Measurements from ENCODE around the gene CCNG2.

CCNG2 gene

DNA sequence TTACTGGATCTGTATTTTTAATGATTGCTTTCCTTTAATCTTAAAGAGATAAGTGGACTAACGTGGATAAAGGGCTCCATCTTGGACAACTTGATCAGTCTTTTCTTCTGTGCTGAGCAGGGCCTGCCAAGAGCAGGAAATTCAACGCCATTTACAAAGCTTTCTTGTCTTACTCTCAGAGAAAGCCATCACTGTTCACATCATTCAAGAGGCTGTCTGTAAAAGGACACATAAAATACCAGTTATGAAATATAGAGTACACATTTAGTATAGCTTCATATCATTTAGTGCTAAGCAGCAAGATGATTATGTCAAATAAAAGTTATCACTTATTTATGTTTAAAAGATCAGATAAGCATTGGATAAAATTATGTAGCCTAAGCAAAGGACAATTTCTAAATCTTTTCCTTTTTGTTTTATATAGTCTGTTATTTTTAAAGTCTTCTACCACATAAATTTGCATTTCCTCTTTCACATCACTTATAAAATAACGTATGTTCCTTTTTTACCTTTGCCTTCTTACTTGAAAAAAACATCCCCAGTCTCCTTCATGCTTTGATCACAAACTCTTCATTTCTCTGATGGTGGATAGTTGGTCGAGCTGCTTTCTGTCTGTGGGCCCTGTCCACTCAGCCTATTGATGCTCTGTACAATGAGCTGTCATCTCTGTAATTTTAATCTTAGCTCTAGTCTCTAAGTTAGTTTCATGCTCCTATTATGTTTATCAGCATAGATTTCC, 2.1 kb upstream of the CCNG2 start:
- TF ChIP-seq MYC (IDR thresholded peaks at IDR 0.05; ENCODE audit: low read depth, low read length) (no peak), POLR2A (IDR thresholded peaks at IDR 0.05; ENCODE audit: extremely low read depth, insufficient read length) (no peak), CTCF (IDR thresholded peaks at IDR 0.05; ENCODE audit: low read depth, low read length) (no peak)
- TF ChIP-seq, protein P1, sequence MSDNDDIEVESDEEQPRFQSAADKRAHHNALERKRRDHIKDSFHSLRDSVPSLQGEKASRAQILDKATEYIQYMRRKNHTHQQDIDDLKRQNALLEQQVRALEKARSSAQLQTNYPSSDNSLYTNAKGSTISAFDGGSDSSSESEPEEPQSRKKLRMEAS (IDR thresholded peaks at IDR 0.05; ENCODE audit: low read depth, low read length), result no peak
- H3K4me3 ChIP-seq (ENCODE audit: low read depth, low read length), result no peak overlapping the region
- no peak for DNase-seq (ENCODE audit: low read depth)

DNA sequence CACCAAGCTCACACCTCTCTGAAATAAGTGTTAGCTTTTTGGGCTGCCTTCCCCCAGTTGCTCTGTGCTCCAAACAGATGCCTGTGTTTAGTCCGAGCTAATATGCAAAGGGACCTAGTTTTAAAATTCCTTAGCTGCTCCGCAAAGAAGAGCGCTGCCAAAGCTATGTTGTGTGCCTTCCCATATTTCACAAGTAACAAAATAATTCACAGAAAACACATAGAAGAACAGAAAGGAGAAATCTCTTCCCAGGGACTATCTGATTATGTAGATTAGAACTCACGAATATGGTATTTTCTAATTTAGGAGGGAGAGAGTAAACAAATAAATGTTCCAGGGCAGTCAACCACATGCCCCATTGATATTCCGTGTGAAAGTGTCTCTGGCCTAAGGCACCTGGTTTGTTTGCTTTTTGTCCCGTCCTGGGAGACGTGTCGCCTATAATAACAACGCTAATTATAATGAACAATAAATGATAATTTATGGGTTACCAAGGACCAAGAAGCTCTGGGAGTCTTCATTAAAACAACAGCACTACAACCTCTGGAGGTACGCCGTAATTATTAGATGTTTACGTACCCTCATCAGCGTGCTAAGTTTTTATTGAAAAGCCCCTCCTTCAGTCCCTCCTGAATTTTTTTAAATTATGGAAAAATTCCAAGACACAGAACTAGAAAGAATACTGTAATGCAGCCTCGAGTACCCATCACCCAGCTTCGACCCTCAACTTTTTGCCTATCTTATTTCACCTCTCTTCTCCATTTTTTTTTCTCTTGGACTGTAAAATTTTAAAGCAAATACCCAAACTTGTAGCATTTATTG, 1.2 kb upstream of the CCNG2 start:
- TF ChIP-seq, protein P1 (IDR thresholded peaks at IDR 0.05; ENCODE audit: low read depth, low read length), result no peak
- TF ChIP-seq MYC (IDR thresholded peaks at IDR 0.05; ENCODE audit: low read depth, low read length), result no peak
- TF ChIP-seq POLR2A (IDR thresholded peaks at IDR 0.05; ENCODE audit: extremely low read depth, insufficient read length), result no peak
- TF ChIP-seq CTCF (IDR thresholded peaks at IDR 0.05; ENCODE audit: low read depth, low read length), result no peak
- peak overlapping the region; percentile 63 for H3K4me3 ChIP-seq (ENCODE audit: low read depth, low read length)
- DNase-seq (ENCODE audit: low read depth), result no peak

DNA sequence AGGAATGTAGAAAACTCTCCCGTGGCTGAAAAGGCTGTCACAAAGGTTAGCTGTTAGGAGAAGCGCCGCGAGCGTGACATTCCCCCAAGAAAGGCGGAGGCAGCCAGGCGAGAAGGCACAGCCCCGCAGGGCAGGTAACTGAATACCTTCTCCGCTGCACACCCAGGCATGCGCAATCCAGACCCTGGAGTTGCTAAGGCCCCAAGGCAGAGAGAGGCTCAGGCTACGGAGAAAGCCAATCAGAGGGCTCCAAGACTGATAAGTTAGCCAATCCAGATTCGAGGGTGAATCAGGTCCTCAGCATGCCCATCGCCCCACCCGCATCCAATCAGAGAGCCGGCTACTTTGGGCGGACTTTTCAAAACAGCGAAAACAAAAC, 485 bp upstream of the CCNG2 start:
- TF ChIP-seq, protein P1 (IDR thresholded peaks at IDR 0.05; ENCODE audit: low read depth, low read length), result no peak; the same call in 1 of the 2 replicates
- peak; percentile 52 for TF ChIP-seq POLR2A (IDR thresholded peaks at IDR 0.05; ENCODE audit: extremely low read depth, insufficient read length)
- no peak for TF ChIP-seq MYC (IDR thresholded peaks at IDR 0.05; ENCODE audit: low read depth, low read length)
- no peak for TF ChIP-seq CTCF (IDR thresholded peaks at IDR 0.05; ENCODE audit: low read depth, low read length)
- DNase-seq (ENCODE audit: low read depth), result peak; percentile 98

GRCh38 chr4:77157859-77158486, 966 bp downstream of the CCNG2 start:
- H3K4me3 ChIP-seq (ENCODE audit: low read depth, low read length), result peak overlapping the region; percentile 63
- peak; percentile 93 for DNase-seq (ENCODE audit: low read depth)
- TF ChIP-seq CTCF (IDR thresholded peaks at IDR 0.05; ENCODE audit: low read depth, low read length) (no peak), POLR2A (IDR thresholded peaks at IDR 0.05; ENCODE audit: extremely low read depth, insufficient read length) (no peak), MYC (IDR thresholded peaks at IDR 0.05; ENCODE audit: low read depth, low read length) (peak; percentile 44; the same call in 1 of the 2 replicates)
- TF ChIP-seq, protein P1 (IDR thresholded peaks at IDR 0.05; ENCODE audit: low read depth, low read length), result no peak; the same call in 1 of the 2 replicates

More for the DNA sequence above, 485 bp upstream of the CCNG2 start:
- peak overlapping the region; percentile 63 for H3K4me3 ChIP-seq (ENCODE audit: low read depth, low read length)

DNA sequence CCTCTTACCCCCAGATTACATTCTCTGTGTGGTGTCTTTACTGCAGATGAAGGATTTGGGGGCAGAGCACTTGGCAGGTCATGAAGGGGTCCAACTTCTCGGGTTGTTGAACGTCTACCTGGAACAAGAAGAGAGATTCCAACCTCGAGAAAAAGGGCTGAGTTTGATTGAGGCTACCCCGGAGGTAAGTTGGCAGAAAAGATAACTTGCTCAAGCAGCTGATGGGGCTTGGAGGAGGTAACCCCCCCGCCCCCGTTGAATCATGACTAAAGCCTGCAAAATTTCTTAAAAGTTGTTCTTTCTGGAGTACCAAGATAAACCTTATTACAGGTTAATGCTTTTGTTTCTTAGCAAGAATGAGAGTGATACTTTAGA, 1.5 kb downstream of the CCNG2 start:
- TF ChIP-seq, protein P1 (IDR thresholded peaks at IDR 0.05; ENCODE audit: low read depth, low read length), result no peak
- no peak for TF ChIP-seq CTCF (IDR thresholded peaks at IDR 0.05; ENCODE audit: low read depth, low read length)
- H3K4me3 ChIP-seq (ENCODE audit: low read depth, low read length), result peak overlapping the region; percentile 63
- no peak for DNase-seq (ENCODE audit: low read depth)

All from NB4 (cell line).